Epithelial cell of proximal tubule (primary cell): ENCODE measurements around the gene NKAPD1. TPM values are rescaled to one million over a fixed set of nuclear protein-coding genes. Genes with fewer than 3 reads are reported as not detected.

Experiments
- DNase-seq: peaks from one replicate; pipeline ENCODE4 v3.0.0-alpha.2; 2011; ENCODE audit warnings: low read depth
- H3K4me3 ChIP-seq: 2 replicates; pipeline ENCODE4 v1.5.1; 2011; ENCODE audit warnings: low read depth, mild to moderate bottlenecking, low read length
- total RNA-seq: library from RNA; depleted of rRNA; stranded (reverse); fragments of >200 nt; gene quantifications from 2 replicates; pipeline ENCODE4 v1.2.3, GENCODE V29; 2015
- TF ChIP-seq, protein P1 (sequence below): conservative IDR thresholded peaks from 2 replicates; pipeline ENCODE4 v1.5.1; 2012; ENCODE audit warnings: low read depth, mild to moderate bottlenecking, low read length

NKAPD1 gene
- total RNA-seq, 1 donor from 2014 or later = 11.9 TPM

DNA sequence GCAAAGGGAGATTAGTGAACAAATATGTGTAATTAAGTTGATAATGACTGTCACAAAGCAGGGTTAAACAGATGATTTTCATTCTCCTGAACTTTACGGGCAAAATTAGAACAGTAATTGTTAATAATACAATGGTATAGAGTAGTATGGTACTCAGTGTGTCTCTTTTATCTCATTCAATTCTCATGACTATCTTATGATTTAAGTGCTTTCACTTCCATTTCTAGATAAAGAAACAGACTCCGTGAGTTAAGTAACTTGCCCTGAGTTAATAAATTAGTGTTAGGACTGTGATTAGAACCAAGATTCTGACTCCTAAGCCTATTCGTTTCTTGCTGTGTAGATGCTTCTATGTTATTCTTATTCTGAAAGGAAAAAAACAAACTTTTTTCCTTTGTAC is 22.3 kb upstream of the NKAPD1 start:
- H3K4me3 ChIP-seq = no peak overlapping the region
- TF ChIP-seq, protein P1, sequence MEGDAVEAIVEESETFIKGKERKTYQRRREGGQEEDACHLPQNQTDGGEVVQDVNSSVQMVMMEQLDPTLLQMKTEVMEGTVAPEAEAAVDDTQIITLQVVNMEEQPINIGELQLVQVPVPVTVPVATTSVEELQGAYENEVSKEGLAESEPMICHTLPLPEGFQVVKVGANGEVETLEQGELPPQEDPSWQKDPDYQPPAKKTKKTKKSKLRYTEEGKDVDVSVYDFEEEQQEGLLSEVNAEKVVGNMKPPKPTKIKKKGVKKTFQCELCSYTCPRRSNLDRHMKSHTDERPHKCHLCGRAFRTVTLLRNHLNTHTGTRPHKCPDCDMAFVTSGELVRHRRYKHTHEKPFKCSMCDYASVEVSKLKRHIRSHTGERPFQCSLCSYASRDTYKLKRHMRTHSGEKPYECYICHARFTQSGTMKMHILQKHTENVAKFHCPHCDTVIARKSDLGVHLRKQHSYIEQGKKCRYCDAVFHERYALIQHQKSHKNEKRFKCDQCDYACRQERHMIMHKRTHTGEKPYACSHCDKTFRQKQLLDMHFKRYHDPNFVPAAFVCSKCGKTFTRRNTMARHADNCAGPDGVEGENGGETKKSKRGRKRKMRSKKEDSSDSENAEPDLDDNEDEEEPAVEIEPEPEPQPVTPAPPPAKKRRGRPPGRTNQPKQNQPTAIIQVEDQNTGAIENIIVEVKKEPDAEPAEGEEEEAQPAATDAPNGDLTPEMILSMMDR = no peak
- no peak for DNase-seq

DNA sequence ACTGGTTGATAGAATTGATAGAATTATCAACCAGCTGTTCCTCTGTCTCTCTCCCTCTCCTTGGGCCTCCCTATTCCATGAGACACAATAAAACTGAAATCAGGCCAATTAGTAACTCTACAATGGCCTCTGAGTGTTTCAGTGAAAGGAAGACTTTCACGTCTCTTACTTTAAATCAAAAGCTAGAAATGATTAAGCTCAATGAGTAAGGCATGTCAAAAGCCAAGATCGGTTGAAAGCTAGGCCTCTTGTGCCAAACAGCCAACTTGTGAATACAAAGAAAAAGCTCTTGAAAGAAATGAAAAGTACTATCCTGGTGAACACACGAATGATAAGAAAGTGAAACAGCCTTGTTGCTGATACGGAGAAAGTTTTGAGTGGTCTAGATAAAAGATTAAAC is 16.9 kb upstream of the NKAPD1 start:
- no peak for DNase-seq
- H3K4me3 ChIP-seq = no peak overlapping the region
- TF ChIP-seq, protein P1 = no peak

DNA sequence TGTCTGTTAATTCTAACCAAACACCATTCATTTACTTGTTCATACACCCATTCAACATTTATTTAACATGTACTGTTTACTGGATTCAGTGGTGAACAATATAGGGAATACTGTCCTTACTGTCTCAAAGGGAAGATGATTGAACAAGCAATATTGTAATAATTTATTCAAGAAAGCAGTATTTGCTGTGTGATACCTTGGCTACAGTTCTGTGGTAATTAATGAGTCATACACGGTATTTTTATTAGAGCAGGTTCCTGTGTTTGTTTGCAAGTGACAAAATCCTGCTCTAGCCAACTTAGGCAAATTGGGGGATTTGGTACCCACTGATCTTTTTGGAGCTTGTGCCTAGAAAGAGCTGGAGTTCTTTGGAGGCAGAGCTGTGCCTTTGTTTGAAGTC is 16.0 kb upstream of the NKAPD1 start:
- no peak for DNase-seq
- H3K4me3 ChIP-seq = no peak overlapping the region
- TF ChIP-seq, protein P1 = no peak

DNA sequence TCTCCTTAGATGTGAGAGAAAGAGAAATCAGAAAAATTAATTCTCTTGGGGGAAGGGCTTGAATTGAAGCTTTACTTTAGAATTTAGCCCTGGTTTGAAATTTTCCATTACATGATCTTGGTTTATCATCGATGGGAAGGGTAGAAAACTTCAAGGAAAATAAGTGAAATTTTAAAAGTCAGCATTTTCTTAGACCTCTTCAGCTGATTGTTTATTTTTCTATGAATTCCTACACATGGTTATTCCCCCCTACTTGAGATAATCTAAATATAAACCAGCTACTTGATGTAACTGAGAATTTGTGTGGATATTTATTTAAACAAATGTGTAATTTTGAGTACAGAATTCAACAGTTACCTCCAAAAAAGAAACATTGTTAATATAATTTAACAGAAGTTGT is 11.2 kb upstream of the NKAPD1 start:
- TF ChIP-seq, protein P1 = no peak
- no peak for DNase-seq
- H3K4me3 ChIP-seq = no peak overlapping the region

DNA sequence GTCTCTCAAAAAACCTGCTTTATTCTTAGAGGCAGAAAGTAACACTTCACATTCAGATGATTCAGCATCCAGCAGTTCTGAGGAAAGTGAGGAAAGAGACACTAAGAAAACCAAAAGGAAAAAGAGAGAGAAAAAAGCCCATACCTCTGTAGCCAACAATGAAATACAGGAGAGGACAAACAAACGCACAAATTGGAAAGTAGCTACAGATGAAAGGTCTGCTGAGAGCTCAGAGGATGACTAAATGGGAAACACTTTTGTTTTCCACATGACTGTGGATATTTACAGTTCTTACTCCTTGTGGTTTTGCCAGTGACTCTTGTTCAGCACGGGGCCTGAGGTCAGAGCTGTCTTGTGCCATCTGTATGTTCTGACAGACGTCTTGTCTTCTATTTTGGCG is 8.6 kb downstream of the NKAPD1 start:
- DNase-seq = no peak
- no peak overlapping the region for H3K4me3 ChIP-seq
- TF ChIP-seq, protein P1 = no peak

DNA sequence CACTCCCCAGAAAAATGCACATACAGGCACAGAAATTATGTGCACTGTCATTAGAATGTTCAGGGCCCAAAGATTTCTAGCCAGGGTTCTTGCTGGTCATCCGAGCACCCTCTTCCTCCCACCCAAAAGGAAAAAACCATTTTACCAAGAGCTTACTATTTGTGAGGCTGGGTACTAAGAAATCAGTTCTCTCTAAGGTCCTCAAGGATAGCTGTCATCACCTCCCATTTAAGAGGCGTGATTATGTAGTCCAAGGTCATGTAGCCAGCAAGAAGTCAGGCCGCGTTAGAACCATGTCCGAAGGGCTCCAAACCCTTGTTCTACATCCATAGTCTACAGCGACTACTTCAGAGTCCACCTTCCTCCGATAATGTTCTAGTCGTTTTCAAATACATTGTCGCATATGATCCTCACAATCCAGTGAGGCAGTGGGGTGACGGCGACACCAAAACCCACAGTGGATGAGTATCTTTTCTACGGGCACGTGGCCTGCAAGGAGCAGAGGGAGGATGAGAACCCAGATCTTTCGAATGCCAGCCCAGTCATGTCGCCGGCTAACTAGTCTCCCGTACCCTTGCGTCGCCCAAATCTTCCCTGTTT is 11.8 kb downstream of the NKAPD1 start:
- TF ChIP-seq, protein P1 = no peak
- DNase-seq = no peak
- peak overlapping the region; percentile 83 for H3K4me3 ChIP-seq
